ENCODE measurements around the gene CGN.

CGN gene

GRCh38 chr1:151537112-151537511, 25.9 kb downstream of the CGN start:
- Histone ChIP-seq H4K20me1 (ENCODE audit: insufficient read depth) (no peaks in the 10 kb centered on the region), H3K27me3 (ENCODE audit: insufficient read depth, low read depth) (no peaks in the 10 kb centered on the region), H3K4me2 (no peak overlapping the region), H3K9ac (no peak overlapping the region), H2AFZ (ENCODE audit: low read depth) (no peak overlapping the region), H3K4me3 (IDR thresholded peaks at IDR 0.05; ENCODE audit: insufficient read depth, low read depth, low read length) (no peak overlapping the region), H3K79me2 (ENCODE audit: insufficient read depth, low read depth) (peaks cover 5% of the 10 kb centered on the region; the same call in 1 of the 2 replicates), H3K4me1 (ENCODE audit: low read depth, poor library complexity, severe bottlenecking) (peaks cover 33% of the 10 kb centered on the region), H3K36me3 (ENCODE audit: insufficient read depth) (no peaks in the 10 kb centered on the region), H3K27ac (no peak overlapping the region)
- TF ChIP-seq, protein P1, sequence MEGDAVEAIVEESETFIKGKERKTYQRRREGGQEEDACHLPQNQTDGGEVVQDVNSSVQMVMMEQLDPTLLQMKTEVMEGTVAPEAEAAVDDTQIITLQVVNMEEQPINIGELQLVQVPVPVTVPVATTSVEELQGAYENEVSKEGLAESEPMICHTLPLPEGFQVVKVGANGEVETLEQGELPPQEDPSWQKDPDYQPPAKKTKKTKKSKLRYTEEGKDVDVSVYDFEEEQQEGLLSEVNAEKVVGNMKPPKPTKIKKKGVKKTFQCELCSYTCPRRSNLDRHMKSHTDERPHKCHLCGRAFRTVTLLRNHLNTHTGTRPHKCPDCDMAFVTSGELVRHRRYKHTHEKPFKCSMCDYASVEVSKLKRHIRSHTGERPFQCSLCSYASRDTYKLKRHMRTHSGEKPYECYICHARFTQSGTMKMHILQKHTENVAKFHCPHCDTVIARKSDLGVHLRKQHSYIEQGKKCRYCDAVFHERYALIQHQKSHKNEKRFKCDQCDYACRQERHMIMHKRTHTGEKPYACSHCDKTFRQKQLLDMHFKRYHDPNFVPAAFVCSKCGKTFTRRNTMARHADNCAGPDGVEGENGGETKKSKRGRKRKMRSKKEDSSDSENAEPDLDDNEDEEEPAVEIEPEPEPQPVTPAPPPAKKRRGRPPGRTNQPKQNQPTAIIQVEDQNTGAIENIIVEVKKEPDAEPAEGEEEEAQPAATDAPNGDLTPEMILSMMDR (conservative IDR thresholded peaks at IDR 0.05; ENCODE audit: low read depth, low read length) = no peak

DNA sequence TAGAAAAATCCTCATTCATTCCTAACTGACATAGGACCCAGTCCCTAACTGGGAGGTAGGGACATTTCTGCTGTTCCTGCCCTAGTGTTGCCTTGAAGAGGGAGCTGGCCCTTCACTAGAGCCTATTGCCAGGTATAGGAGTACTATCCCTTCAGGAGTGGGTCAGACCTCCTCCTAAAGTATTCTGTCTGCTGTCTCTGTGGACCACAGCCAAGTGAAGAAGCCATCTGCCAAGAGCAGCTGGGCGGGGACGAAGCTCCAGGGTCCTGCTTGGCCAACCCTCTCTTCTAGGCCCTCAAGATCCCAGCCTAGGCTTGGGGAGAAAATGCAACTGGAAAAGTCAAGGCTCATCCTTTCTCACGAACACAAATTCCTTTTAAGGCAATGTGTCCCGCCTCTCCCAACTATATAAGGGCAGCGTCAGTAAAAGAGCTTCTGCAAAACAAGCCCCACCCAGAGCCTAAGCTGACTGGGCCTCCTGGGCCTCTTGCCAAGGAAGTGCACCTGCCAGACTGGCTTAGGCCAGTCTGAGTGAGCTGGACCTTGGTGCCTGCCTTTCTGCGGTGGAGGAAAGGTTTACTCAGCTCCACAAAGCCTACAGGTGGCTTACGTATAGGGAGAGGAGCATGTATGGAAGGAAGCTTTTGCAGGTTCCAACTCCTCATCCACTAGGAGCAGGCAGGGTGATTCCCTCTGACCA, 28.3 kb downstream of the CGN start:
- TF ChIP-seq, protein P1 (conservative IDR thresholded peaks at IDR 0.05; ENCODE audit: low read depth, low read length) = no peak
- Histone ChIP-seq H3K4me1 (ENCODE audit: low read depth, poor library complexity, severe bottlenecking) (peaks cover 38% of the 10 kb centered on the region), H4K20me1 (ENCODE audit: insufficient read depth) (no peaks in the 10 kb centered on the region), H2AFZ (ENCODE audit: low read depth) (peak overlapping the region; percentile 86), H3K9ac (peak overlapping the region; percentile 62; the same call in 1 of the 2 replicates), H3K79me2 (ENCODE audit: insufficient read depth, low read depth) (peaks cover 18% of the 10 kb centered on the region; the same call in 1 of the 2 replicates), H3K36me3 (ENCODE audit: insufficient read depth) (no peaks in the 10 kb centered on the region), H3K27me3 (ENCODE audit: insufficient read depth, low read depth) (no peaks in the 10 kb centered on the region), H3K4me3 (IDR thresholded peaks at IDR 0.05; ENCODE audit: insufficient read depth, low read depth, low read length) (peak overlapping the region; percentile 97), H3K27ac (peak overlapping the region; percentile 72), H3K4me2 (peak overlapping the region; percentile 87)

DNA sequence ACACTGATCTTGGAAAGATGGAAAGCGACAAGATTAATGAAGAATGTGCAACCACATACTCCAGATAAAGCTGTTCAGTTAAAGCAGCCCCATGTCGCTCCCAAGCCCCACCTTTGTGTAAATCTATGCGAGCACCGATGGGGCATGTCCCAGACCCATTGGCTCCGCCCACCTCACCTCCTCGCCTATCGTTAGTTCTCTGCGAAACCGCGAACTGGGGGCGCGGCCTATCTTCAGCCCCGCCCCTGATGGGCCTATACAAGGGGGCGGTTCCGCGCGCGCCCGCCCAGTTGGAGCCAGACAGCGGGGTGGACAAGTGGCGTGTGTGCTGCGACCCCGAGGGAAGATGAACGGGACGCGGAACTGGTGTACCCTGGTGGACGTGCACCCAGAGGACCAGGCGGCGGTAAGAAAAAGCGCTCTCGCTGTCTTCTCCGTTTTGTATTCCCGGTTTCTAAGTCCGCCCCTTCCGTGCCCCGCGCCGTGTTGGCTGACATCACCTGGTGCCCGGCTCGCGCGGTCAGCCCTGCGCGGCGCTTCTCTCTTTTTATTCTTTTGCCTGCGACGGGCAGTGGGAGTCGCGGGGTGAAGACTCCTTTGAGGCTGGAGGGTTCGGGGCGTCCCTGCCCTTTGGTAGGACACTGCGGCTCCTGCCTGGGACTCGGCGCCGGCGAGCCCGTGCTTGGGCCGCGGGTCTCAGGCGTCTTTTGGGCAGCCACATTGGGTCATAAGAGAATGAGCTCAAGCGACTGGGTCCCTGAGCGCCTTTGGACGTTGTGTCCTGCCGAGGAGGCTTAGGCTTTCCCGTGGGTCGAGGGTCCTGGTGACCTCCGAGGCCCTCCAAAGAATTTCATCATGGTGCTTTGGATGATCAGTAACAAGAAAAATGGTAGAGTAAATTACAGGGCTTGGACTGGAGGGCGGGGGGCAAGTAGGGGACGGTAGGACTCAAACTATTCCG, 29.1 kb downstream of the CGN start, which contains the start of gene TUFT1:
Gene TUFT1, plus strand, starts transcription at position 289 of the 961 bp plus-strand sequence. Its CDS starts 58 bp downstream, at position 347.
- no peaks in the 10 kb centered on the region for H4K20me1 ChIP-seq (ENCODE audit: insufficient read depth)
- TF ChIP-seq, protein P1 (conservative IDR thresholded peaks at IDR 0.05; ENCODE audit: low read depth, low read length) = no peak; the same call in 1 of the 2 replicates
- H3K9ac ChIP-seq = peak within 1 kb of the TSS; percentile 62
- peak within 1 kb of the TSS; percentile 72 for H3K27ac ChIP-seq
- peak within 1 kb of the TSS; percentile 86 for H2AFZ ChIP-seq (ENCODE audit: low read depth)
- H3K4me3 ChIP-seq (IDR thresholded peaks at IDR 0.05; ENCODE audit: insufficient read depth, low read depth, low read length) = peak within 1 kb of the TSS; percentile 97
- H3K36me3 ChIP-seq (ENCODE audit: insufficient read depth) = no peaks in the 10 kb centered on the region
- peaks cover 34% of the 10 kb centered on the region for H3K4me1 ChIP-seq (ENCODE audit: low read depth, poor library complexity, severe bottlenecking)
- no peaks in the 10 kb centered on the region for H3K27me3 ChIP-seq (ENCODE audit: insufficient read depth, low read depth)
- H3K4me2 ChIP-seq = peak within 1 kb of the TSS; percentile 87
- H3K79me2 ChIP-seq (ENCODE audit: insufficient read depth, low read depth) = peaks cover 18% of the 10 kb centered on the region; the same call in 1 of the 2 replicates

DNA sequence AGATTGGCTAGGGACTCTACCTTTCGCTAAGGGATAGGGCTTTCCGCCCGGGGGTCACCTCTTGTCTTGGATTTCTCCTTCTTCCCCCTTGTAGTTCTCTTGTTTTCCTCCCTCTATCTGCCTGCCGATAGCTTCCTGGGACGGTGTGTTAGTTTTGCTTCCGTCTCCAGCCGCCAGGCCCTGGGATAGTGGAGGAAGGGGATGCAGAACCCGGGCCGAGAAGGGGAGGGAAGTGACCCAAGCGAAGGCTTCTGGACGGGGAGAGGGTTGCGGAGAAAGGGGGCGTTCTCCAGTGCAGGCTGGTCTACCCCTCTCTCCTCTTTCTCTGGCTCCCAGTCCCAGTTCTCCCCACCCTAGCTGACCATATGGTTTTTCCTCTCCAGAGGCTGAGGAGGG, 29.8 kb downstream of the CGN start:
- H3K4me1 ChIP-seq (ENCODE audit: low read depth, poor library complexity, severe bottlenecking) = peaks cover 34% of the 10 kb centered on the region

More for the DNA sequence above, 29.8 kb downstream of the CGN start:
- Histone ChIP-seq H2AFZ (ENCODE audit: low read depth) (peak overlapping the region; percentile 86), H3K79me2 (ENCODE audit: insufficient read depth, low read depth) (peaks cover 18% of the 10 kb centered on the region; the same call in 1 of the 2 replicates), H3K27ac (peak overlapping the region; percentile 72; the same call in 1 of the 2 replicates), H3K27me3 (ENCODE audit: insufficient read depth, low read depth) (no peaks in the 10 kb centered on the region), H3K4me3 (IDR thresholded peaks at IDR 0.05; ENCODE audit: insufficient read depth, low read depth, low read length) (peak overlapping the region; percentile 97), H3K9ac (peak overlapping the region; percentile 62; the same call in 1 of the 2 replicates), H4K20me1 (ENCODE audit: insufficient read depth) (no peaks in the 10 kb centered on the region), H3K36me3 (ENCODE audit: insufficient read depth) (no peaks in the 10 kb centered on the region), H3K4me2 (peak overlapping the region; percentile 87)
- TF ChIP-seq, protein P1 (conservative IDR thresholded peaks at IDR 0.05; ENCODE audit: low read depth, low read length) = no peak
